HG03342 (cell line): Measurements from ENCODE around the gene TRAPPC14.
A peak's percentile ranks its signal among the peaks of the same experiment; 100 is the strongest.
"Not testable (repeated sequence)": the region's sequence is repeated elsewhere in the genome, so short reads cannot be mapped to it uniquely, and the experiment has no call there.

ENCODE experiments used
- ATAC-seq: cut with Tn5 transposase; IDR thresholded peaks from one replicate; pipeline ENCODE4 v1.9.1; 2021; ENCODE audit warnings: mild to moderate bottlenecking, moderate library complexity; ENCODE audit not compliant: unreplicated experiment

TRAPPC14 gene, protein sequence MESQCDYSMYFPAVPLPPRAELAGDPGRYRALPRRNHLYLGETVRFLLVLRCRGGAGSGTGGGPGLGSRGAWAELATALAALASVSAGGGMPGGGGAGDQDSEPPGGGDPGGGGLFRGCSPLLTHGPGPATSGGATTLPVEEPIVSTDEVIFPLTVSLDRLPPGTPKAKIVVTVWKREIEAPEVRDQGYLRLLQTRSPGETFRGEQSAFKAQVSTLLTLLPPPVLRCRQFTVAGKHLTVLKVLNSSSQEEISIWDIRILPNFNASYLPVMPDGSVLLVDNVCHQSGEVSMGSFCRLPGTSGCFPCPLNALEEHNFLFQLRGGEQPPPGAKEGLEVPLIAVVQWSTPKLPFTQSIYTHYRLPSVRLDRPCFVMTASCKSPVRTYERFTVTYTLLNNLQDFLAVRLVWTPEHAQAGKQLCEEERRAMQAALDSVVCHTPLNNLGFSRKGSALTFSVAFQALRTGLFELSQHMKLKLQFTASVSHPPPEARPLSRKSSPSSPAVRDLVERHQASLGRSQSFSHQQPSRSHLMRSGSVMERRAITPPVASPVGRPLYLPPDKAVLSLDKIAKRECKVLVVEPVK

DNA sequence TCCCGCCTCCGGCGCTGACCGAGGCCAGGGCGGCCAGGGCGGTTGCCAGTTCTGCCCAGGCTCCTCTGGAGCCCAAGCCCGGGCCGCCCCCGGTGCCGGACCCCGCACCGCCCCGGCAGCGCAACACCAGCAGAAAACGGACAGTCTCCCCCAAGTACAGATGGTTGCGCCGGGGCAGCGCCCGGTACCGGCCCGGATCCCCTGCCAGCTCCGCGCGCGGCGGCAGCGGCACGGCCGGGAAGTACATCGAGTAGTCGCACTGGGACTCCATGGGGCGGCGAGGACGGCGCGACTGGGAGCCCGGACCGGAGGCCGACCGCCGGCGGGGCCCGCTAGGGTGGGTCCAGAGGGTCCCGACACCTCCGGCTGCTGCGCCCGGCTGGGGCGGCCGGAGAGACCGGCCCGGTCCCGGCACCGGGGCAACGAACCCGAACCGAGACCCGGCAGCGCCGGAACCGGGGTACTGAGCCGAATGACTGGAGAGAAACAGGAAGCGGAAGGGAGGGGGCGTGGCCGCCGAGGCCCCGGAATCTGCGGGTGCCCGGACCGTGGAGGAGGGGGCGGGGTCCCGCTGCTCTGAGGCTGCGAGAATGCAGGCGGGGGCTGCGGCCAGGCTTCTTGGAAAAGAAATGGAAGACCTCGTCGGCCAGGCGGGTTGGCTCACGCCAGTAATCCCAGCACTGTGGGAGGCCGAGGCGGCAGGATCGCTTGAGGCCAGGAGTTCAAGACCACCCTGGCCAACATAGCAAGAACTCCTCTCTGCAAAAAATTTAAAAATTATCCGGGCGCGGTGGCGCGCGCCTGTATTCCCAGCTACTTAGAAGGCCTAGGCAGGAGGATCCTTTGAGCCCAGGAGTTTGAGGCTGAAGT, at the start of gene TRAPPC14:
Gene TRAPPC14 (minus strand): TSS at position 495 of the 870 bp plus-strand sequence. CDS start 224 bp downstream, at position 271.
- peak; percentile 69 for ATAC-seq

DNA sequence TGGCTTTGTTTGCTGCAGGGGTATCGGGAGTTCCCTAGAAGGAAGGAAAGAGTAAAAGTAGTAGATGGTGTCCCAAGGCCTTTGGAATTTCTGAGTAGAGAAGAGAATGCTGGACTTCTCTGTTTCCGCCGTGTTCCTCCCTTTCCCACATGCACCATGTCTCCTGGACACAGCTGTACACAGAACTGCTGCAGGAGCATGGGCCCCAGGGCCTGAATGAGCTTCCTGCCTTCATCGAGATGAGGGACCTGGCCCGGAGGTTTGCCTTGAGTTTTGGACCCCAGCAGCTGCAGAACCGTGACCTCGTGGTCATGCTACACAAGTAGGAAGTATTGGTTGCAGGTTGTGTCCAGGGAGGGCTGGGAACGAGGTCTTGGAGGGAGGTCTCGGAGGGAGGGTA, 45.9 kb upstream of the TRAPPC14 start:
- ATAC-seq = no peak

DNA sequence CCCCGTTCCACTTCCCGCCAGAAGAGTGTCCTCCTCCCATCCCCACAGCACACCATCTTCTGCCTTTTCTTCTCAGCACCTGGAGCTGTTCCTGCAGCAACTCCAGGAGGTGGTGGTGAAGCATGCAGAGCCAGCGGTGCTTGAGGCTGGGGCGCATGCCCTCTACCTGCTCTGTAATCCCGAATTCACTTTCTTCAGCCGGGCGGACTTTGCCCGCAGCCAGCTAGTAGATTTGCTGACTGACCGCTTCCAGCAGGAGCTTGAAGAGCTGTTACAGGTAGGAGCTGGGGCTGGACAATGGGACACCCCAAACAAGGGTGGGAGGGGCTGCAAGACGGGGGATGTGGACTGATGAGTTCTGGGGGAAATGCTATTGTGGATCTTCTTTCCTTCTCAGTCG, 42.2 kb upstream of the TRAPPC14 start:
- no peak for ATAC-seq

DNA sequence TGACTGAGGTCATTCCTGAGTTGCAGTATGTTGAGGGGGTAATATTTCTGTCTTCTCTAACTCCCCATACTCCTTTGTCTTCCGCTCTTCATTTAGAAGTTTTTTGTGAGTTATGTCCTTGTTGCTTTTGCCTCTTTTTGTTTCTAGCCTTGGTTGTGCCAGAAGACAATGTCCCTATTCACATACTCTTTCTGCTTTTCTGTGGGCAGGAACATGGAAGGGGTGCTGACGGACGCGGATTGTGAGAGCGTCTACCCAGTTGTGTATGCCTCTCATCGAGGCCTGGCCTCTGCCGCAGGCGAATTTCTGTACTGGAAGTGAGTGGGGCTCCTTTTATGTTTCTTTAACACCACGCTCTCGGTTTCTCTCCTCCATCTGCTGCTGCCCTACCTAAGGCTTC, 39.7 kb upstream of the TRAPPC14 start:
- ATAC-seq = no peak

DNA sequence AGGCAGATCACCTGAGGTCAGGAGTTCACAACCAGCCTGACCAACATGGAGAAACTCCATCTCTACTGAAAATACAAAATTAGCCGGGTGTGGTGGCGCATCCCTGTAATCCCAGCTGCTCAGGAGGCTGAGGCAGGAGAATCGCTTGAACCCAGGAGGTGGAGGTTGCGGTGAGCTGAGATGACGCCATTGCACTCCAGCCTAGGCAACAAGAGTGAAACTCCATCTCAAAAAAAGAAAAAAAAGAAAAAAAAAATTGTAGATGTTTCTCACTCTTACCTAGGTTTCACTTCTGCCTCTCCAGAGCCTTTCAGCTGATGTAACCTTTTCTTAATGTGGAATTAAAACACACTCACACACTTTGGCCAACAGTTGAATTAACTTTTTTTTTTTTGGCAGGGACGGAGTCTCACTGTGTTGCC, 37.4 kb upstream of the TRAPPC14 start:
- not testable (repeated sequence) for ATAC-seq

DNA sequence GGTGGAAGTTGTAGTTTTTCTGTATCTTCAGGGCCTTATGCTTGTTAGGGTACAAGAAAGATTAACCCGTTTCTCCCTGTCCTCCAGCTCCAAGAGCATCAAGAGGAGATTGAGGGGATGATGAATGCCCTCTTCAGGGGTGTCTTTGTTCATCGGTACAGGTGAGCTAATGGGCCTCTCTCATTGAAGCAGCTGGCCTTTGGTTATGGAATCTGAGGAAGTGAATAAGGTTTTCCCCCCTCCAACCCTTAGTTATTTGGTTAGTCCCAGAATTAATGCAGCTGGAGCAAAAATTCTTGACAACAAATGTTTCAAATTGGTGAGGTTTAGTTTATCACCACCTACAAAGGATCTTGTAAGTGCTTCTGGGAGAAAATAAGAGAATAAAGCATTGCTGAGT, 36.7 kb upstream of the TRAPPC14 start:
- ATAC-seq = no peak

DNA sequence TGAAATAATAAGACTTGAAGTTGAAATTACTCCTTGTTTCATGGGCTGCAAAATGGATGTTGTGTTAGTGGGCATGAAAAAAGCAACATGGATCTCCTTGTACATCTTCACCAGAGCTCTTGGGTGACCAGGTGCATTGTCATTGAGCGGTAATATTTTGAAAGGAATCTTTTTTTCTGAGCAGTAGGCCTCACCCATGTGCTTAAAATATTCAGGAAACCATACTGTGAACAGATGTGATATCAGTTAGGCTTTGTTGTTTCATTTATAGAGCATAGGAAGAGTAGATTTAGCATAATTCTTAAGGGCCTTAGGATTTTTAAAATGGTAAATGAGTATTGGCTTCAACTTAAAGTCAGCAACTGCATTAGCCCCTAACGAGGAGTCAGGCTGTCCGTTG, 34.4 kb upstream of the TRAPPC14 start:
- ATAC-seq = no peak

DNA sequence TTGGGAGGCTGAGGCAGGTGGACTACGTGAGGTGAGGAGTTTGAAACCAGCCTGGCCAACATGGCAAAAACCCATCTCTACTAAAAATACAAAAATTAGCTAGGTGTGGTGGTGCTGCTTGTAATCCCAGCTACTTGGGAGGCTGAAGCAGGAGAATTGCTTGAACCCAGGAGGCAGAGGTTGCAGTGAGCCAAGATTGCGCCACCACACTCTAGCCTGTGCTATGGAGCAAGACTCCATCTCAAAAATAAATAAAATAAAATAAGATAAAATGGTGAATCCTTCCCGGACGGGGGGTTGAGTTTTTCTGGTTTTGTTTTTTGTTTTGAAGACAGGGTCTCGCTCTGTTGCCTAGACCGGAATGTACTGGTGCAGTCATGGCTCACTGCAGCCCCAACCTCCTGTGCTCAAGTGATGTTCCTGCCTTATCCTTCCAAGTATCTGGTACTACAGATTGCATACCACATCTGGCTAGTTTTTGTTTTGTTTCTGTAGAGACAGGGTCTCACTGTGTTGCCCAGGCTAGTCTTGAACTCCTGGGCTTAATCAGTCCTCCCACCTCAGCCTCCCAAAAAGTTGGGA, 33.8 kb upstream of the TRAPPC14 start:
- ATAC-seq = peak; percentile 51

DNA sequence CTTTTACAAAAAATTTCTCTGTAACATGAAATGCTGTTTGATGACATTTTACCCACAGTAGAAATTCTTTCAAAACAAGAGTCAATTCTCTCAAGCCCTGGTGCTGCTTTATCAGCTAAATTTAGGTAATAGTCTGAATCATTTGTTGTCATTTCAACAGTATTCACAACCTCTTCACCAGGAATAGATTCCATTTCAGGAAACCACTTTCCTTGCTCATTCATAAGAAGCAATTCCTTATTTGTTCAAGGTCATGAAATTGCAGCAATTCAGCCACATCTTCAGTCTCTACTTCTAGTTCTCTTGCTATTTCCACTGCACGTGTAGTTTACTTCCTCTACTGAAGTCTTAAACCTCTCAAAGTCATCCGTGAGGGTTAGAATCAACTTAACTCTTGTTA, 33.3 kb upstream of the TRAPPC14 start:
- no peak for ATAC-seq

DNA sequence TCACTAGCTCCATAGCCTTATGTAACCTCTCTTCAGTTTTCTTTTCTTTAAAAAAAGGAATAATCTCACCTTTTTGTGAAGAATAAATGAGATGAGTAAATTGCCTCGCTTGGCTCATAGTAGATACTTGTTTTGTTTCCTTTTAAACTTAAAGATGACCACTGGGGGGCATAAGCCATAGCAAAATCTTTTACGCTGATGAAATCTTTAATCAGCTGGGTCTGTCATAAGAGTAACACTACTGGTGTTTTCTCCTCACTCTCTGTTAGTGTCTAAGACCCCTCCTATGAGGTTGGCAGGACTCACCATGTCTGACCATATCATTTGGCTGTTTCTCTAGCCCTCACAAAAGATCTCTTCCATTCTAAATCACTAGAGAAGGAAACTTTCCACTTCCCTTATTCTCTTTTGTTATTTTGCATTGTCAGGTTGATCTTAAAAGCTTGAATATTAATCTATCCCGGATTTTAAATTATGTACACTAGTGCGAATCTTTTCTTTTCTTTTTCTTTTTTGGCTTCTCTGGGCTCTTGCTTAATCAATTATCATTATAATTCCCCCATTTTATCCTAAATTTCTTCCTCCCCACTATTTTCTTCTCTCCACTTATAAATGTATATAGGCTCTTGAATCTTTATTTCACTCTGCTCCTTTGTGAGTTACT, 31.7 kb upstream of the TRAPPC14 start:
- no peak for ATAC-seq

DNA sequence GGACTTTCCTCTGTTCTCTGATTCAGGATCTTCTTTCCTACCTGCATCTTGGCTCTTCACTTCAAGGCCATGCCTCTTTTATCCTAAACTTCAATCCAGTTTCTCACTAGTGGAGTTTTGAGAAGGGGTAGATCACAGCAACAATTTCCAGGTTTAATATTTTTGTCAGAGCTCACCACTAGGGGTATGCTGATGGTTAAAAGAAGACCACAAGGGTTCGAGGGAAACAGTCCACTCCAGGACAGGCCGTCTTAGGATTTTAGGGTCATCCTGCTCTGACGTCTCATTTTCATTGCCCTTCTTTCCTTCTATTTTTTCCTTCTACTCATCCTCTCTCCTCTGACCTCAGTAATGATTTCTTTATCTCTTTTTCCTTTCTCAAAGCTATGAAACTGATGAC, 30.5 kb upstream of the TRAPPC14 start:
- no peak for ATAC-seq

DNA sequence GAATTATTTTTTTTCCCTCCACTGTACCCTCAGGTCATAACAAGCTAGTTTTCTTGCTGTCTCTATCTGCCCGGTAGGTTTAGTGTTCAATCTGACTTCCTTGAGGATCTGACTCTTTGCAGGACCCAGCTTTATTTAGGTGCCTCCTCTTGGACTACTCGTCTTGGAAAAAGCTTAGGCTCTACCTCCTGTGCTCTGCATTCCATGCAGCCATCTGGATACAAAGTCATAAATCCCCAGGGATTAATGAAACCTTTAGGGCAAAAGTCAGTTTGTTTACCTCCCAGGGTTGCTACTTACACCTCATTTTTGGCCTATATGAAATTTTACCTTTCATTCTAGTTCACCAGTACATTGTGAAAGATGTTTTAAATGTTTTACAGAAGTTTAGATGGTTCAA, 27.2 kb upstream of the TRAPPC14 start:
- ATAC-seq = no peak

DNA sequence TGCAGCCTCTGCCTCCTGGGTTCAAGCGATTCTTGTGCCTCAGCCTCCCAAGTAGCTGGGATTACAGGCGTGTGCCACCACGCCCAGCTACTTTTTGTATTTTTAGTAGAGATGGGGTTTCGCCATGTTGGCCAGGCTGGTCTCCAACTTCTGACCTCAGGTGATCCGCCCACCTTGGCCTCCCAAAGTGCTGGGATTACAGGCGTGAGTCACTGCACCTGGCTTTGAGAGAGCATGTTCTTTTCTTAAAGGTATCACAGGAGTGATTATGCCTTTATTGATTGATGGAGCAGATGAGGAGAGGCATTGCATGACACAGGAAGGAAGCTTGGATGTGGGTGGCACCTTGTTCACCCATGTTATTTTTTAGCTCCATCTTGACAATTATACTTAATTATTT, 24.6 kb upstream of the TRAPPC14 start:
- ATAC-seq = not testable (repeated sequence)

DNA sequence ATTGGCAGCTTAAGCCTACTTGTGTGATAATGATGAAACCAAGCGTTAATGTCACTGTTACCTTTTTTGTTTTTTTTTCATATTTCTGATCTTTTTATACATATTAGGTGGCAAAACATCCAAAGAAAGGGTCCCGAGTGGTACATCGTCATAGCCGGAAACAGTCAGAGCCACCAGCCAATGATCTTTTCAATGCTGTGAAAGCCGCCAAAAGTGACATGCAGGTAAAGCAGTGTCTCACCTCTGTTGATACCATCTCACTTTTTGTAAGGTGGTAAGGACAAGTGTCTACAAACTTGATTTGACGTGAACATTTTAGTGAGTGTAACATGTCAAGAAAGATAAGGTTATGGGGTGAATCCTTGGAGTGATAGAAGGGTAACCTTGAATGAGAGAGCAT, 24.1 kb upstream of the TRAPPC14 start:
- not testable (repeated sequence) for ATAC-seq

DNA sequence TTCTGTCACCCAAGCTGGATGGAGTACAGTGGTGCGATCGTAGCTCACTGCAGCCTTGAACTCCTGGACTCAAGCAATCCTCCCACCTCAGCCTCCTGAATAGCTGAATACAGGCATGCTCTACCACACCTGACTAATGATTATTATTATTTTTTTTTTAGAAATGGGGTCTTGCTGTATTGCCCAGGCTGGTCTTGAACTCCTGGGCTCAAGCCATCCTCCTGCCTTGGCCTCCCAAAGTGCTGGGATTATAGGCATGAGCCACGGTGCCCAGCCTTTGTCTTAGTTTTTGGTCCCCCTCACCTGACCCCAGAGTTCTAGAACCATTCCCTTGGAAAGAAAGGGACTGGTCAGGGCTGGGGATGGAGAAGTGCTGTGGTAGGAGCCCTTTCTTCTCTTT, 21.6 kb upstream of the TRAPPC14 start:
- not testable (repeated sequence) for ATAC-seq

DNA sequence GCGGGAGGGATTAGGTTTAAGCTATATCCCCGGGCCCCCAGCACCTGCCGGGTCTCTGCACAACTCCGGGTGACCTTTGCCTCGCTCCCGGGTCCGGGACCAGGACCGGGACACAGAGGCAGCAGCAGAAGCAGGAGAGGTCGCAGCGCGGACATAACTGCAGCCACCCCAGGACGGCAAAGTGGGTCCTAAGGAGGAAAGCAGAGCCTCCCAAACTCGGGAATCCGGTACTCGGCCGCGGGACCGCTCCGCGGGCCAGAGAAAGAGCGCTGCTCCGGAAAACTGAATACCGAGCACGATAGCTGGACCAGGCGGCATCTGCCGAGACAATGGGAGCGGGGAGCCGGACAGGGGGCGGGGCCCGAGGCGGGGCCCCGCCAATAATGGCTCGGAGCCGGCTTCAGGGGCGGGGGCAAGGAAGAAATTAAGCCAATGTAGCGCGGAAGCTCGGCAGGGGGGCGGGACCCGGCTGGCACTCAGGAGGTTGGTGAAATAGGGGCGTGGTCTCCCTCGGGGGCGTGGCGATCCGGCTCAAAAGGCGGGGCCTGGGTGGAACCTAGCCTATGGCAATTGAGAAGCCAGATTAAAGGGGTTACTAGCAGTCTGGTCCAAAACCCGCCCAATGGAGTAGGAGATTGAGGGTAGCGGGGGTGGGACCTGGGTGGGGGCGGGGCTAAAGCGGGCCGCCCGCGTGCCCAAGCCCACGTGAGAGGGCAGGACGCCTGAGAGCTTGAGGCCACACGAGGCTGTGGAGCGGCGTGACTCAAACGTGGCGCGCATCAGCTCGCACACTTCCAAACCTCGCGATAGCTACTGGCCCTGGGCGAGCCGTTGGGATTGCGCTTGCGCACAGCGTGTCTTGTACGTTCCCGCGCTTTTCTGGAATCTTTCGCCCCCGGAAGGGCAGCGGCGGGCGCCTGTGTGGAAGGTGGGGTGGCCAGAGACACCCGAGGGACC, 18.8 kb upstream of the TRAPPC14 start, which contains the start of the genes GPC2 and STAG3:
Gene GPC2 (minus strand): TSS at position 337 of the 957 bp plus-strand sequence. CDS start 182 bp downstream, at position 155.
Gene STAG3 (plus strand): TSS at position 874 of the 957 bp plus-strand sequence. CDS start 2,639 bp downstream, outside the sequence.
- peak; percentile 84 for ATAC-seq

DNA sequence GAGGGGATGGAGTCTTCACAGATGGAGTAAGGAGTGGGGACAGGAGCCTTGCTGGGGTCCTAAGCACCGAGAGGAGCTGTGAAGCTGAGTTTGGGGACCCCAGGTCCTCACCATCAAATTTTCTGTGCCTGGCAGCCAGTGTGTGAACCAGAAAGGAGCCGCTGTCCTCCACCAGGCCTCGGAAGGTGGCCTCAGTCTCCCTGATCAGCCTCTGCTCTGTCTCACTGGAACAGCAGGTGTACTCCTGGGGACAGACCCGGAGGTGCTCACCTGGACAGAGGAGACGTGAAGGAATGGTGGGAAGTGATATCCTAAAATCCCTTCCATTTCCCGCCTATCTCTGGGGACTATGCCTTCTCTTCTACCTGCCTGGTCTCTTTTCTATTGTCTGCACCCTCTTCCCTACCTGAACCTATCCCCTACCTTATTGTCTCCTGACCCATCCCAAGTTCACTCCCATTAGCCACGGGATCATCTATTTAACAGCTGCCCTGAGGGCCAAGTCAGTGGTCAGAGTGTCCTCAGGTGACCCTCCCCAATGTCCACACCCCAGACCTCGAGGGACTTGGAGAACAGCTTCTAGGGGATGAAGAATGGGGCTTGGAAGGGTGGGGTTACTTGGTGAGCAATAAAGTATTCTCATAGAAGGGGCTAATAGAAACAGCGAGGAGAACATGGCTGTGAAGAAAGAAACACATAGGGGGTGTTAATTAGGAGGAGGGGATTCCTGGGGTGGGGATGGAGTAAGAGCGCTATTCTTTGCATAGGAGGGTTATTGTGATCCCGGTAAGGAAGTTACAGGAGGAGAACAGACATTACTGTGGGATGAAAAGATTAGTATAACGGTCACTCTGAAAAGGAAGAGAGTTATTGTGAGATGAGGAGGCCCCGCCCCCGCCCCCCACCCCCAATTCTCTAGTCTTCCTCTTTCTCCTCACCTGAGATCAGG, 17.8 kb upstream of the TRAPPC14 start:
- ATAC-seq = no peak

DNA sequence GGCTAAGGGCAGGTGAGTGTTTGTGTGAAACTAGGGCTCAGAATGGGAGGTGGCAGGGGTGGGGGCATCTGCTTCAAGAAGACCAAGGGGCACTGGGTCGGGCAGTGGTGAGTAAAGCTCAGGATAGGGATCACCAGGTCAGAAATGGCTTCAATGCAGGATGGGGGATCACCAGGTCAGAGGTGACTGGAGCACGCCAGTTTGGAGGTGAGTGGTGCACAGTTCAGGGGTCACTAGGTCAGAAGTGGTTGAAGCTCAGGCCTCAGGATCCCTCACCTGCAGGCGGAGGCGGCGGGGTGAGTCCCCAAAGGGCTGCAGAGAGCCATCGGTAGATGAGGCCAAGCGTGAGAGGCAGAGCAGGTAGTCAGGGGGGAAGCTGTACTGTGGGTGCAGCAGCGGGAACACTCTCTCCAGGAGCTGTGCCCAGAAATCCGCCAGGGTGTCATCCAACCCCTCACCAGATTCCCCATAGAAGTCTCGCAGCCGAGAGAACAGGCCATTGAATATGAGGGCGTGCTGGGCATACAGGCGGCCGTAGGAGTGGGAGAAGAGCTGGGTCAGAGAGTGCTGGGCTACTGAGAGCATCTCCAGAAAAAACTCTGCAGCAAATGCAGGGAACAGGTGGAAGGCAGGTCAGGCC, 16.9 kb upstream of the TRAPPC14 start:
- no peak for ATAC-seq
